Loucy (cell line): ENCODE measurements around the gene KAT6B.
A peak's percentile ranks its signal among the peaks of the same experiment; 100 is the strongest.

Experiments used
- H2AFZ ChIP-seq: fragments of 200-600 bp; sonication (generic); 2 replicates; pipeline ENCODE4 v1.6.0; 2016; ENCODE audit warnings: antibody characterized with exemption, mild to moderate bottlenecking, low read length, moderate library complexity
- H3F3A ChIP-seq: fragments of 200-600 bp; 2 replicates; pipeline ENCODE4 v1.6.0; 2016; ENCODE audit warnings: antibody characterized with exemption, low read depth, mild to moderate bottlenecking
- H3K27me3 ChIP-seq: fragments of 200-600 bp; sonication (generic); 2 replicates; pipeline ENCODE4 v1.6.1; 2014; ENCODE audit warnings: low read length, mild to moderate bottlenecking; ENCODE audit not compliant: insufficient read depth, poor library complexity, severe bottlenecking
- H3K36me3 ChIP-seq: fragments of 200-600 bp; sonication (generic); 2 replicates; pipeline ENCODE4 v1.6.1; 2016; ENCODE audit warnings: low read length; ENCODE audit not compliant: insufficient read depth
- H3K4me1 ChIP-seq: fragments of 200-600 bp; sonication (generic); 2 replicates; pipeline ENCODE4 v1.5.1; 2014; ENCODE audit warnings: low read length, mild to moderate bottlenecking; ENCODE audit not compliant: insufficient read depth, poor library complexity, severe bottlenecking
- H3K4me2 ChIP-seq: fragments of 200-600 bp; sonication (generic); 2 replicates; pipeline ENCODE4 v1.6.0; 2014; ENCODE audit warnings: antibody characterized with exemption, low read length, low read depth, mild to moderate bottlenecking; ENCODE audit not compliant: poor library complexity, severe bottlenecking
- H3K4me3 ChIP-seq: fragments of 200-600 bp; sonication (generic); 2 replicates; pipeline ENCODE4 v1.5.1; 2014; ENCODE audit warnings: low read length, mild to moderate bottlenecking, mixed read lengths; ENCODE audit not compliant: poor library complexity, severe bottlenecking
- H3K79me2 ChIP-seq: fragments of 200-600 bp; sonication (generic); 2 replicates; pipeline ENCODE4 v1.6.1; 2014; ENCODE audit warnings: low read length; ENCODE audit not compliant: insufficient read depth
- H3K9ac ChIP-seq: fragments of 200-600 bp; sonication (generic); 2 replicates; pipeline ENCODE4 v1.6.0; 2014; ENCODE audit warnings: mild to moderate bottlenecking, low read depth, low read length, moderate library complexity; ENCODE audit not compliant: poor library complexity, severe bottlenecking
- H3K9me2 ChIP-seq: fragments of 200-600 bp; sonication (generic); replicated peaks from 2 replicates; pipeline ENCODE4 v1.6.1; 2016; ENCODE audit warnings: low read depth, low read length, mixed read lengths
- H3K9me3 ChIP-seq: fragments of 200-600 bp; sonication (generic); 2 replicates; pipeline ENCODE4 v1.6.1; 2014; ENCODE audit warnings: mild to moderate bottlenecking, antibody characterized with exemption, low read length, low read depth; ENCODE audit not compliant: insufficient read depth
- H4K20me1 ChIP-seq: fragments of 200-600 bp; sonication (generic); 2 replicates; pipeline ENCODE4 v1.6.0; 2014; ENCODE audit warnings: antibody characterized with exemption, low read length, mild to moderate bottlenecking; ENCODE audit not compliant: insufficient read depth, poor library complexity, severe bottlenecking
- CTCF ChIP-seq: fragments of 200-600 bp; sonication (generic); conservative IDR thresholded peaks from 2 replicates; pipeline ENCODE4 v1.5.1; 2014; ENCODE audit warnings: mild to moderate bottlenecking, antibody characterized with exemption, low read length
- EZH2phosphoT487 ChIP-seq: fragments of 200-600 bp; IDR thresholded peaks from 2 replicates; pipeline ENCODE4 v1.6.1; 2018; ENCODE audit warnings: antibody characterized with exemption, mild to moderate bottlenecking, moderate library complexity, borderline replicate concordance

Gene KAT6B

DNA sequence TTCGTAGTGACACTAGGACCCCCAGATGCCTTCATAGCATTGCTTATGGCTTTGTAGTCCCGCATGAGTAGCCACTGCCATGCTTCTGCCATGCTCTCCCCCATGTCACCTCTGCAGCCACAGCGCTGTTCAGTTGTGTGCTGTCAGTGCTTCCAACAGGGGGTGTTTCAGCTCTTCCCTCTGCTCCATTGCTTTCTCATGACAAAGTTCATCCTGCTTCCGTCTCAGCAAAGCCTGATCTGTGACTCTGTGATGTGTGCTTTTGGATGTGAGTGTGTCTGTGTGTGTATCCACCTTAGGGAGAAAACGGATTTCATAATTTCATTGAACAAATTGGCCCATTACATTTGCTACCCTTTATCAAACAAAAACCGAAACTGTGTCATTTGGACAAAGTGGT lies 150.2 kb downstream of the KAT6B start:
- Histone ChIP-seq H3K27me3 (no peaks in the 10 kb centered on the region), H3F3A (peaks cover 4% of the 10 kb centered on the region; the same call in 1 of the 2 replicates)

GRCh38 chr10:74977072-74977471 lies 150.7 kb downstream of the KAT6B start:
- H3K4me2 ChIP-seq: peak overlapping the region; percentile 75
- H3K27me3 ChIP-seq: no peaks in the 10 kb centered on the region
- H4K20me1 ChIP-seq: no peaks in the 10 kb centered on the region
- peak overlapping the region; percentile 71 for H3K9ac ChIP-seq
- no peaks in the 10 kb centered on the region for H3K9me2 ChIP-seq
- H3K4me1 ChIP-seq: peaks cover 75% of the 10 kb centered on the region
- TF ChIP-seq CTCF (no peak), EZH2phosphoT487 (no peak)
- H3K79me2 ChIP-seq: peaks cover 49% of the 10 kb centered on the region
- H2AFZ ChIP-seq: no peak overlapping the region
- H3K4me3 ChIP-seq: peak overlapping the region; percentile 61
- no peaks in the 10 kb centered on the region for H3K9me3 ChIP-seq
- H3F3A ChIP-seq: peaks cover 4% of the 10 kb centered on the region; the same call in 1 of the 2 replicates
- peaks cover 65% of the 10 kb centered on the region for H3K36me3 ChIP-seq

More for the DNA sequence above, 150.2 kb downstream of the KAT6B start:
- Histone ChIP-seq H3K4me3 (no peak overlapping the region), H3K4me1 (peaks cover 70% of the 10 kb centered on the region), H3K36me3 (peaks cover 60% of the 10 kb centered on the region), H2AFZ (no peak overlapping the region), H3K79me2 (peaks cover 53% of the 10 kb centered on the region), H3K4me2 (peak overlapping the region; percentile 75), H4K20me1 (no peaks in the 10 kb centered on the region), H3K9ac (peak overlapping the region; percentile 71), H3K9me3 (no peaks in the 10 kb centered on the region), H3K9me2 (no peaks in the 10 kb centered on the region)
- TF ChIP-seq EZH2phosphoT487 (no peak), CTCF (peak; percentile 44)

DNA sequence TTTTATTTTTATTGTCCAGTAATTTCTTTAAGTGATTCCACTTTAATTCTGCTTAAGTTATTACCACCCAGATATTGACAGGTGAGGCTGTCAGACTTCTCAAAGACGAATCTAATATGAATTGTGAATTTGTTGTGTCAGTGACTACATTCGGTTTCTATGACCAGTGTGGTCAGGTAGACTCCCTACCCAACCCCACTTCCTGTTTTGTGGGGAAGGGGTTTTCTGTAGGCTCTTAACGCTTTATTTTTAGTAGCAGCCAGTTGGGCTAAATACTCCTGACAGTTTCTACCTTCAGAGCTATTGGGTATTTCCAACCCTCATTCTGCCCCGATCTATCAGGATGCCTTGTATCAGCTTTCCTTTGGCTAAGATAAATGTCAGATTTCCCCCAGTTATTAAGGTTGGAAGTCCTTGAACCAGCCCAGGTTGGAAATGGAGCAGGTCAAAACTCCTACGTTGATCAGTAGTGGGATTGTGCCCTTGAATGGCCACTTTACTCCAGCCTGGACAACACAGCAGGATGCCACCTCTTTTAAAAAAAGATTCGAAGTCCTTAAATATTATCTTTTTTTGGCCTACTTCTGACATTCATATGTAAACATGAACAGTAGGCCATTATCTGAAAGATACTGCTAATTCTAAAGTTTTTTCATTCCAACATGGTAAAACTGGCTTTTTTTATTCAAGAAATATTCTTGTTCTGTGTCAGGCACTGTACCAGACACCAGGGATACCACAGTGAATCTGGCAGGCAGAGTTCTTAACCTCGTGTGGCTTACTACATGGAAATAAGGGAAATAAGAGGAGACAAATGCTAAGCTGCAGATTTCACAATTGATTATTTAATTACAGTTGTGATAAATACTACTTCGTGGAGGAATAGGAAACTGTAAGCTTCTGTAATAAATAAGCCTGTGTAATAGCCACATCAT lies 151.8 kb downstream of the KAT6B start:
- no peaks in the 10 kb centered on the region for H3K27me3 ChIP-seq
- H3K4me2 ChIP-seq: peak overlapping the region; percentile 75
- H3K36me3 ChIP-seq: peaks cover 67% of the 10 kb centered on the region
- H2AFZ ChIP-seq: no peak overlapping the region
- no peaks in the 10 kb centered on the region for H3K9me3 ChIP-seq
- peak overlapping the region; percentile 71 for H3K9ac ChIP-seq
- no peaks in the 10 kb centered on the region for H4K20me1 ChIP-seq
- H3K4me3 ChIP-seq: peak overlapping the region; percentile 61
- TF ChIP-seq EZH2phosphoT487: no peak
- no peak for TF ChIP-seq CTCF
- H3K79me2 ChIP-seq: peaks cover 39% of the 10 kb centered on the region
- no peaks in the 10 kb centered on the region for H3K9me2 ChIP-seq
- H3F3A ChIP-seq: peaks cover 4% of the 10 kb centered on the region; the same call in 1 of the 2 replicates
- peaks cover 80% of the 10 kb centered on the region for H3K4me1 ChIP-seq
